ENCODE results near the gene TFRC.
"Not testable (repeated sequence)": the region's sequence is repeated elsewhere in the genome, so short reads cannot be mapped to it uniquely, and the experiment has no call there.

TFRC gene

GRCh38 chr3:196047391-196048030, 34.4 kb downstream of the TFRC start:
- DNase-seq = no peak

- no peak for DNase-seq
Observed at GRCh38 chr3:196044513-196044912, 37.4 kb downstream of the TFRC start.

GRCh38 chr3:196042673-196043072, 39.2 kb downstream of the TFRC start:
- DNase-seq = no peak

GRCh38 chr3:196039359-196039758, 42.5 kb downstream of the TFRC start:
- DNase-seq = no peak

GRCh38 chr3:196026059-196026458, 55.8 kb downstream of the TFRC start:
- not testable (repeated sequence) for DNase-seq

GRCh38 chr3:196024968-196025367, 56.9 kb downstream of the TFRC start:
- no peak for DNase-seq

GRCh38 chr3:196023947-196024346, 57.9 kb downstream of the TFRC start:
- DNase-seq = no peak

- not testable (repeated sequence) for DNase-seq
Observed at GRCh38 chr3:196022499-196022878, 59.4 kb downstream of the TFRC start.

GRCh38 chr3:196020373-196020772, 61.5 kb downstream of the TFRC start:
- DNase-seq = no peak

GRCh38 chr3:196019576-196019975, 62.3 kb downstream of the TFRC start:
- DNase-seq = not testable (repeated sequence)

GRCh38 chr3:196018159-196018558, 63.7 kb downstream of the TFRC start:
- not testable (repeated sequence) for DNase-seq

GRCh38 chr3:196016485-196016884, 65.4 kb downstream of the TFRC start:
- no peak for DNase-seq

- DNase-seq = no peak
Observed at GRCh38 chr3:196016059-196016458, 65.8 kb downstream of the TFRC start.

- no peak for DNase-seq
Observed at GRCh38 chr3:196013587-196014487, 68.1 kb downstream of the TFRC start.

- DNase-seq = no peak
Observed at GRCh38 chr3:196012941-196013476, 68.9 kb downstream of the TFRC start.

GRCh38 chr3:196012481-196012880, 69.4 kb downstream of the TFRC start:
- DNase-seq = no peak

GRCh38 chr3:196009456-196009855, 72.4 kb downstream of the TFRC start:
- DNase-seq = no peak

- no peak for DNase-seq
Observed at GRCh38 chr3:196008929-196009328, 73.0 kb downstream of the TFRC start.

- no peak for DNase-seq
Observed at GRCh38 chr3:196008387-196008786, 73.5 kb downstream of the TFRC start.

GRCh38 chr3:196007744-196008335, 74.0 kb downstream of the TFRC start:
- DNase-seq = no peak

- not testable (repeated sequence) for DNase-seq
Observed at GRCh38 chr3:196005338-196005737, 76.6 kb downstream of the TFRC start.

- DNase-seq = not testable (repeated sequence)
Observed at GRCh38 chr3:196004359-196005052, 77.4 kb downstream of the TFRC start.

GRCh38 chr3:196003611-196004010, 78.3 kb downstream of the TFRC start:
- no peak for DNase-seq

Data from NCI-H510A (cell line).